H1 (cell line): Measurements from ENCODE around the gene IRF2BP2. TPM values are rescaled to one million over a fixed set of nuclear protein-coding genes. Genes with fewer than 3 reads are reported as not detected.

ENCODE experiments used
- CTCF ChIA-PET: fragments of 300-600 bp; sonication (Branson Sonifier 250); formaldehyde crosslinking; loops from one replicate; lab custom pipeline; 2021; ENCODE audit not compliant: partially characterized antibody; lab: Charles Lee
- POLR2A ChIA-PET: fragments of 300-600 bp; sonication (Branson Sonifier 250); formaldehyde crosslinking; loops from one replicate; lab custom pipeline; 2021; ENCODE audit warnings: inconsistent platforms; ENCODE audit not compliant: partially characterized antibody; lab: Charles Lee
- DNase-seq, 2 experiments: peaks; one replicate each; pipeline versions ENCODE4 v3.0.0 to v3.0.0-alpha.2; 2010 to 2022; ENCODE audit warnings: low spot score in 2 of 2, low read depth in 1 of 2, mixed read lengths in 1 of 2
- FAIRE-seq: peaks from 2 replicates; lab custom pipeline; 2011; peaks lifted over from hg19 to GRCh38; lab: Jason Lieb, UNC
- H2AFZ ChIP-seq: 2 replicates; pipeline ENCODE4 v1.8.1; 2012; ENCODE audit warnings: low read length, inconsistent platforms
- H2AK5ac ChIP-seq: 2 replicates; pipeline ENCODE4 v1.6.1; 2013; ENCODE audit warnings: low read depth, low read length
- H2BK120ac ChIP-seq: replicated peaks from 2 replicates; pipeline ENCODE3; 2013; ENCODE audit warnings: low read depth, low read length, inconsistent platforms
- H2BK12ac ChIP-seq: 2 replicates; pipeline ENCODE4 v1.6.1; 2013; ENCODE audit warnings: low read depth, low read length
- H2BK15ac ChIP-seq: 2 replicates; pipeline ENCODE4 v1.6.1; 2013; ENCODE audit warnings: low read length
- H2BK20ac ChIP-seq: 2 replicates; pipeline ENCODE4 v1.6.1; 2013; ENCODE audit warnings: low read length
- H2BK5ac ChIP-seq: 2 replicates; pipeline ENCODE4 v1.6.1; 2013; ENCODE audit warnings: low read depth, low read length
- H3K14ac ChIP-seq: 2 replicates; pipeline ENCODE4 v1.6.1; 2013; ENCODE audit warnings: inconsistent platforms; ENCODE audit not compliant: insufficient read length
- H3K18ac ChIP-seq: 2 replicates; pipeline ENCODE4 v1.6.1; 2013; ENCODE audit warnings: low read length; ENCODE audit errors: extremely low read depth
- H3K23ac ChIP-seq: 2 replicates; pipeline ENCODE4 v1.6.1; 2013; ENCODE audit warnings: inconsistent platforms; ENCODE audit not compliant: insufficient read length
- H3K23me2 ChIP-seq: 2 replicates; pipeline ENCODE4 v1.6.1; 2013; ENCODE audit warnings: low read depth, low read length
- H3K27ac ChIP-seq: 2 replicates; pipeline ENCODE4 v1.6.1; 2011; ENCODE audit warnings: low read depth, low read length, inconsistent platforms
- H3K27me3 ChIP-seq, 4 experiments: replicated peaks in 1 of 4; 1 replicate in 1 of 4; 2 replicates in 3 of 4; pipeline versions ENCODE4 v1.6.1 to v1.8.1; 2011 to 2013; ENCODE audit warnings: low read length in 3 of 4, mild to moderate bottlenecking in 3 of 4, inconsistent platforms in 2 of 4, mixed read lengths in 2 of 4, moderate library complexity in 1 of 4; ENCODE audit not compliant: control insufficient read depth in 3 of 4, insufficient read depth in 3 of 4; ENCODE audit errors: extremely low read depth in 1 of 4
- H3K36me3 ChIP-seq, 4 experiments: 2 replicates each; pipeline versions ENCODE4 v1.6.1 to v1.8.1; 2011 to 2013; ENCODE audit warnings: mild to moderate bottlenecking in 4 of 4, low read length in 3 of 4, moderate library complexity in 2 of 4, control low read depth in 1 of 4, inconsistent platforms in 1 of 4; ENCODE audit not compliant: insufficient read depth in 4 of 4, control insufficient read depth in 2 of 4
- H3K4ac ChIP-seq: replicated peaks from 2 replicates; pipeline ENCODE3; 2013; ENCODE audit warnings: low read length, low read depth, mixed read lengths, inconsistent platforms; ENCODE audit not compliant: insufficient read length
- H3K4me1 ChIP-seq, 4 experiments: replicated peaks in 1 of 4; 1 replicate in 1 of 4; 2 replicates in 3 of 4; pipeline versions ENCODE4 v1.6.1 to v1.8.1; 2011 to 2013; ENCODE audit warnings: low read length in 3 of 4, inconsistent platforms in 2 of 4, mixed read lengths in 1 of 4; ENCODE audit not compliant: insufficient read depth in 4 of 4, control insufficient read depth in 3 of 4
- H3K4me2 ChIP-seq, 2 experiments: 2 replicates each; pipeline versions ENCODE4 v1.6.1 to v1.8.1; 2011 to 2013; ENCODE audit warnings: low read depth in 2 of 2, low read length in 2 of 2, control low read depth in 1 of 2, inconsistent platforms in 1 of 2, mild to moderate bottlenecking in 1 of 2; ENCODE audit not compliant: insufficient read depth in 1 of 2
- H3K4me3 ChIP-seq, 4 experiments: fragments of 200-600, 300-600 bp in 1 of 4; sonication (generic), shearing (Covaris generic), sonication (Bioruptor Twin) in 1 of 4; 2 replicates each; pipeline versions ENCODE4 v1.5.1 to v1.8.1; 2011 to 2016; ENCODE audit warnings: low read length in 4 of 4, low read depth in 3 of 4, control low read depth in 2 of 4, inconsistent platforms in 2 of 4, mild to moderate bottlenecking in 2 of 4, mixed read lengths in 1 of 4, moderate library complexity in 1 of 4; ENCODE audit not compliant: insufficient read depth in 2 of 4; ENCODE audit errors: extremely low read depth in 1 of 4
- H3K56ac ChIP-seq: replicated peaks from 2 replicates; pipeline ENCODE3; 2013; ENCODE audit warnings: low read depth, mild to moderate bottlenecking, mixed read lengths, low read length, inconsistent platforms; ENCODE audit not compliant: insufficient read length
- H3K79me1 ChIP-seq: 2 replicates; pipeline ENCODE4 v1.6.1; 2013; ENCODE audit warnings: low read depth, low read length, control low read depth
- H3K79me2 ChIP-seq, 2 experiments: 2 replicates each; pipeline versions ENCODE4 v1.6.1 to v1.8.1; 2012 to 2013; ENCODE audit warnings: low read length in 2 of 2, mild to moderate bottlenecking in 2 of 2, inconsistent platforms in 1 of 2; ENCODE audit not compliant: insufficient read depth in 2 of 2, control insufficient read depth in 1 of 2
- H3K9ac ChIP-seq, 4 experiments: replicated peaks in 1 of 4; 1 replicate in 1 of 4; 2 replicates in 3 of 4; pipeline versions ENCODE4 v1.6.1 to v1.8.1; 2011 to 2013; ENCODE audit warnings: low read depth in 3 of 4, low read length in 3 of 4, control low read depth in 2 of 4, mild to moderate bottlenecking in 2 of 4, moderate library complexity in 2 of 4, inconsistent platforms in 1 of 4; ENCODE audit errors: extremely low read depth in 1 of 4
- H3K9me3 ChIP-seq, 2 experiments: 2 replicates each; pipeline versions ENCODE4 v1.6.1 to v1.8.1; 2012 to 2013; ENCODE audit warnings: mild to moderate bottlenecking in 2 of 2, moderate library complexity in 2 of 2, control low read depth in 1 of 2, inconsistent platforms in 1 of 2, low read depth in 1 of 2, low read length in 1 of 2, mixed read lengths in 1 of 2; ENCODE audit not compliant: insufficient read depth in 2 of 2
- H4K20me1 ChIP-seq, 2 experiments: replicated peaks in 1 of 2; 2 replicates each; pipeline versions ENCODE3 to v1.8.1; 2011 to 2013; ENCODE audit warnings: inconsistent platforms in 2 of 2, low read length in 2 of 2, mild to moderate bottlenecking in 1 of 2; ENCODE audit not compliant: insufficient read depth in 2 of 2, control insufficient read depth in 1 of 2
- H4K5ac ChIP-seq: 2 replicates; pipeline ENCODE4 v1.6.1; 2013; ENCODE audit warnings: low read length, low read depth, mixed read lengths, inconsistent platforms; ENCODE audit not compliant: insufficient read length
- H4K8ac ChIP-seq: 2 replicates; pipeline ENCODE4 v1.8.0; 2013; ENCODE audit warnings: mild to moderate bottlenecking, moderate library complexity, low read length, inconsistent platforms; ENCODE audit not compliant: insufficient read depth; ENCODE audit errors: extremely low read depth
- H4K91ac ChIP-seq: replicated peaks from 2 replicates; pipeline ENCODE3; 2013; ENCODE audit warnings: low read length, mixed read lengths, inconsistent platforms; ENCODE audit not compliant: insufficient read length
- E2F6 ChIP-seq: IDR thresholded peaks from 2 replicates; pipeline ENCODE4 v1.6.1; 2012; ENCODE audit warnings: inconsistent platforms
- EP300 ChIP-seq, 2 experiments: IDR thresholded peaks; 1 replicate in 1 of 2; 2 replicates in 1 of 2; pipeline ENCODE4 v1.6.1; 2011 to 2012; ENCODE audit warnings: low read depth in 2 of 2, low read length in 2 of 2, mild to moderate bottlenecking in 2 of 2, borderline replicate concordance in 1 of 2, inconsistent platforms in 1 of 2, moderate library complexity in 1 of 2
- GABPA ChIP-seq: IDR thresholded peaks from 2 replicates; pipeline ENCODE4 v1.6.1; 2011; ENCODE audit warnings: mild to moderate bottlenecking, low read length, moderate library complexity, borderline replicate concordance; ENCODE audit not compliant: insufficient read depth
- JUND ChIP-seq: IDR thresholded peaks from 2 replicates; pipeline ENCODE4 v1.6.1; 2011; ENCODE audit warnings: mild to moderate bottlenecking, improper control_type of control experiment, low read length
- KDM4A ChIP-seq: IDR thresholded peaks from one replicate; pipeline ENCODE4 v1.7.1; 2012; ENCODE audit warnings: low read depth, mild to moderate bottlenecking, moderate library complexity, low read length, inconsistent platforms; ENCODE audit not compliant: severe bottlenecking
- MAX ChIP-seq: IDR thresholded peaks from 2 replicates; pipeline ENCODE4 v1.6.1; 2012; ENCODE audit warnings: inconsistent platforms
- SIRT6 ChIP-seq: IDR thresholded peaks from one replicate; pipeline ENCODE4 v1.7.1; 2012; ENCODE audit warnings: low read length, inconsistent platforms
- SRF ChIP-seq: IDR thresholded peaks from 2 replicates; pipeline ENCODE4 v1.6.1; 2011; ENCODE audit warnings: mild to moderate bottlenecking, low read depth, low read length, moderate library complexity
- SUZ12 ChIP-seq: fragments of 200-600 bp; sonication (generic); IDR thresholded peaks from 2 replicates; pipeline ENCODE4 v1.6.1; 2012; ENCODE audit warnings: mild to moderate bottlenecking, inconsistent platforms, low read length, moderate library complexity, mixed read lengths
- TAF7 ChIP-seq: optimal IDR thresholded peaks from 2 replicates; pipeline ENCODE3; 2011; ENCODE audit warnings: low read depth, mild to moderate bottlenecking, inconsistent platforms, low read length, moderate library complexity, borderline replicate concordance
- YY1 ChIP-seq: IDR thresholded peaks from 2 replicates; pipeline ENCODE4 v1.6.1; 2011; ENCODE audit warnings: low read depth, mild to moderate bottlenecking, low read length
- WGBS, 2 experiments: shearing (Covaris generic) in 1 of 2; methylation state at CpG; one replicate each; pipeline versions ENCODE4 v1.1.6 to v1.1.7; 2013 to 2015; ENCODE audit warnings: low lambda C conversion rate in 2 of 2, mixed read lengths in 2 of 2, inconsistent platforms in 1 of 2, low coverage in 1 of 2, missing lambda C conversion rate in 1 of 2; ENCODE audit not compliant: insufficient replicate concordance in 2 of 2, insufficient coverage in 1 of 2, insufficient read length in 1 of 2; ENCODE audit errors: extremely low coverage in 1 of 2, missing lambda C conversion rate in 1 of 2; 5-methylcytosine and 5-hydroxymethylcytosine counted together
- polyA plus RNA-seq, 7 experiments: library from polyadenylated mRNA; depleted of rRNA in 3 of 7; stranded (reverse) in 5 of 7; unstranded in 2 of 7; fragments of >200 nt in 5 of 7; fragments of 200-250 nt in 2 of 7; gene quantifications; 1 replicate in 5 of 7; 2 replicates in 1 of 7; 4 replicates in 1 of 7; pipeline versions ENCODE4 v1.2.1 to v1.2.3, GENCODE V29; 2011 to 2013; ENCODE audit warnings: missing spikeins in 2 of 7, mixed read lengths in 2 of 7
- total RNA-seq: library from RNA; stranded (reverse); fragmentation: NEBNext Ultra II Directional; extraction: Animal tissue kit (Norgen Biotek cat#: 25700); gene quantifications from 2 replicates; pipeline ENCODE4 v1.2.1, GENCODE V29; 2021

The IRF2BP2 gene
- total and polyA plus RNA-seq, 2 of the 8 experiments (the other 6 are each of a cell fraction or from before 2014, with no cell fraction given), result 24.9 to 67.5 TPM

GRCh38 chr1:234573711-234574299 is 36.2 kb downstream of the IRF2BP2 start:
- H4K5ac ChIP-seq, result no peak overlapping the region
- no peak overlapping the region; the same call in 1 of the 2 replicates for H3K18ac ChIP-seq
- no peak overlapping the region for H4K91ac ChIP-seq
- no peaks in the 10 kb centered on the region for H3K79me2 ChIP-seq
- WGBS, 2 experiments, result 79% methylated on average over 2 of the region's 2 CpGs; no CpG with 5 or more reads in 1 of the 2 experiments
- H3K4me2 ChIP-seq, result no peak overlapping the region
- H3K23ac ChIP-seq, result no peak overlapping the region
- H2BK15ac ChIP-seq, result no peak overlapping the region
- peak overlapping the region; percentile 84; the same call in 1 of the 2 replicates for H2AFZ ChIP-seq
- H4K8ac ChIP-seq, result no peak overlapping the region
- no peak overlapping the region for H3K14ac ChIP-seq
- H3K27ac ChIP-seq, result no peak overlapping the region
- ChIA-PET CTCF (interaction anchor here (0.6 kb wide), 1 partner anchor 9 kb away, joined by 5 read pairs; no protein-coding TSS in a partner anchor), POLR2A (interaction anchor here (1.4 kb wide), 1 partner anchor 31 kb away, joined by 3 read pairs; no protein-coding TSS in a partner anchor)
- FAIRE-seq, result no peak
- H2BK12ac ChIP-seq, result no peak overlapping the region; the same call in 1 of the 2 replicates
- H3K4me1 ChIP-seq, result no peaks in the 10 kb centered on the region
- H3K9me3 ChIP-seq, result no peaks in the 10 kb centered on the region
- no peaks in the 10 kb centered on the region for H3K23me2 ChIP-seq
- no peak overlapping the region for H2AK5ac ChIP-seq
- H3K4ac ChIP-seq, result no peak overlapping the region
- no peak overlapping the region for H2BK20ac ChIP-seq
- H2BK120ac ChIP-seq, result no peak overlapping the region
- no peak overlapping the region for H3K56ac ChIP-seq
- H3K36me3 ChIP-seq, result no peaks in the 10 kb centered on the region
- H2BK5ac ChIP-seq, result no peak overlapping the region
- H3K79me1 ChIP-seq, result no peaks in the 10 kb centered on the region
- no peaks in the 10 kb centered on the region for H3K27me3 ChIP-seq
- no peaks in the 10 kb centered on the region for H4K20me1 ChIP-seq
- DNase-seq, result no peak
- H3K9ac ChIP-seq, result no peak overlapping the region
- H3K4me3 ChIP-seq, result no peak overlapping the region
- TF ChIP-seq KDM4A (no peak), SRF (no peak), E2F6 (no peak), GABPA (no peak), MAX (no peak), SUZ12 (no peak), EP300 (IDR thresholded peaks at IDR 0.05; ENCODE audit: borderline replicate concordance in 1 of 2, low read depth in 2 of 2, low read length in 2 of 2) (no peak), TAF7 (no peak), YY1 (no peak), SIRT6 (no peak), JUND (no peak)
